Measurements from ENCODE around the gene POTEM. TPM values are rescaled to one million over a fixed set of nuclear protein-coding genes. Genes with fewer than 3 reads are reported as not detected.
"Not testable (repeated sequence)": the region's sequence is repeated elsewhere in the genome, so short reads cannot be mapped to it uniquely, and the experiment has no call there.

POTEM gene
- total RNA-seq = not detected

GRCh38 chr14:18967134-18967533 is at the start of gene POTEM:
Gene POTEM (plus strand): TSS chr14:18967434. CDS start chr14:18967486, 52 bp downstream.
- DNase-seq = not testable (repeated sequence)

DNA sequence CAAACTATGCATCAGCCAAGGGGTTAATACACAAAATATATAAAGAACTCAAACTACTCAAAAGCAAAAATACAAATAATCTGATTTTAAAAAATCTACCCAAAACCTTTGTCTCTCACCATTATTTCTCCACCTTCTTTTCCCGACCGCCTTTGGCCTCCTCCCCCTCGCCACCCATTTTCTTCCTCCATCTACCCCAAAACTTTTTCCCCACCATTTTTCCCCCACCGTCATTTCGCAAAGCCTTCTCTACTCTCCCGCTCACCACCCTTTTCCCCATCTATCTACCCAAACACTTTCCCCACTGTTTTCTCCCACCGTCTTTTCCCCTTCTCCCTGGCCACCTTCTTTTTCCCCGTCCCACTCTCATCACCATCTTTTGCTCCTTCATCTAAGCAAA is 48.9 kb upstream of the POTEM start:
- DNase-seq = not testable (repeated sequence)

- not testable (repeated sequence) for DNase-seq
Observed at GRCh38 chr14:18920052-18920451, 47.2 kb upstream of the POTEM start.

- not testable (repeated sequence) for DNase-seq
Observed at GRCh38 chr14:18921055-18921701, 46.1 kb upstream of the POTEM start.

DNA sequence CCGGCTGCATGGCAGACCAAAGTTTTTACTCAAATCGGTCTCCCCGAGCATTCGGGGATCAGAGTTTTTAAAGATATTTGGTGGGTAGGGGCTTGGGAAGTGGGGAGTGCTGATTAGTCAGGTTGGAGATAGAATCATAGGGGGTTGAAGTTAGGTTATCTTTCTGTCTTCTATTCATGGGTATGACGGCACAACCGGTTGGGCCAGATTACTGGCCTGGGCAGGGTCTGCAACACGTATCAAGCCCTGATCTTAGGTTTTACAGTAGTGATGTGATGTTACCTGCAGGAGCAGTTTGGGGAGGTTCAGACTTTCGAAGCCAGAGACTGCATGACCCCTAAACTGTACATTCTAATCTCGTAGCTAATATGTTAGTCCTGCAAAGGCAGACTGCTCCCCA is 30.4 kb upstream of the POTEM start:
- not testable (repeated sequence) for DNase-seq

- DNase-seq = not testable (repeated sequence)
Observed at GRCh38 chr14:18938733-18939132, 28.5 kb upstream of the POTEM start.

GRCh38 chr14:18949939-18950338 is 17.3 kb upstream of the POTEM start:
- not testable (repeated sequence) for DNase-seq

- not testable (repeated sequence) for DNase-seq
Observed at GRCh38 chr14:18953085-18953484, 14.1 kb upstream of the POTEM start.

- DNase-seq = not testable (repeated sequence)
Observed at GRCh38 chr14:18955816-18956215, 11.4 kb upstream of the POTEM start.

DNA sequence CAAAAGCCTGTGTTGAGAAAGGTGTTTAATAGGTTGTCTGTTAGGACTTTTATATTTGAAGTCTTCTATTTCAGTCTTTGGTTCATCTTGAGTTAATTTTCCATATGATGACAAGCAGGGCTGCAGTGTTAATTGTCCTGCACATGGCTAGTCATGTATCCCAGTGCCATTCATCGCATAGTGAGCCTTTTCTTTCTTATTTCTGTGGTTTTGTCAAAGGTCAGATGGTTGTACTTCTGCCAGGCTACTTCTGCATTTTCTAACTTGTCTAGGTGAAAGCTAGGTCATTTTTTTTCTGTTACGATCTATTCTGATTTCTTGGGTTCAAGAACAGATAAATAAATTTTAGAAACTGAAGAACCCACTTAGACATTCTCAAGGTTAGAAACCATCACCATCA is 5.7 kb upstream of the POTEM start:
- not testable (repeated sequence) for DNase-seq

DNA sequence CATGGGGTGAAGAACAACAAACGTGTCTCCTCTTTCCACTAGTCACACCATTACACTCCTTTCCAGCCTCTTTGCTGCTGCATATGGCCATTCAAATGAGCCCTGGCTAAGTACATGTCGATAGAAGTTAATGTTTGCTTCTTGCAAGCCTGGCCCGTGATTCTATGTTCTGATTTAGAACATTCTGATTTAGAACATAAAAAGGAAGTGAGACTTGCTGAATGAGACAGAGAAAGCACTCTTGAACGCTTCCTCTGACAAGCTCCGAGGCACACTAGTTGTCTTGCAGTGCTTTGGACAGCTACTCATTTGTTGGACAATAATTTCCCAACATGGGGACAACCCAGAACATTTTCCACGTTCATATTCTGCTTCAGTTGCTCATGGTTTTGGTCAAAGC is 5.1 kb upstream of the POTEM start:
- not testable (repeated sequence) for DNase-seq

- DNase-seq = not testable (repeated sequence)
Observed at GRCh38 chr14:18963276-18963675, 4.0 kb upstream of the POTEM start.

DNA sequence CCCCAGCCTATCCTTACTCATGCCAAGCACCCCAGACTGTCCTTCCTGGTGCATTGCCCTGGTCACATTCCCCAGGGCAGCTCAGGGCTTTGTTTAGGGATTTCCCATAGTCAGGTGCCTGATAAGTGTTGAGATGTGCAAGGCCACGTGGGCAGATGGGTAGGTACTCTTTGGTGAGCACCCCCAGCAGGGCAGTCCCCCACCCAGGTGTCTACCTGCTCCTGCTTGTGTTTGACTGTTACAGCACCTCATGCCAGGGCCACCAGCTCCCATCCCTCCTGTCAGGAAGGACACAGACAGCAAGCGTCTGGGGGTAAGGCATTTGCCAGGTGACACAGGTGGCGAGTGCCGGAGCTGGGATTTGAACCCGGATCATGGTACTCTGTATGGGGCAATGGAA is 2.4 kb upstream of the POTEM start:
- DNase-seq = not testable (repeated sequence)

GRCh38 chr14:19002566-19002965 is 35.3 kb downstream of the POTEM start:
- DNase-seq = not testable (repeated sequence)

- DNase-seq = not testable (repeated sequence)
Observed at GRCh38 chr14:19006490-19006889, 39.3 kb downstream of the POTEM start.

DNA sequence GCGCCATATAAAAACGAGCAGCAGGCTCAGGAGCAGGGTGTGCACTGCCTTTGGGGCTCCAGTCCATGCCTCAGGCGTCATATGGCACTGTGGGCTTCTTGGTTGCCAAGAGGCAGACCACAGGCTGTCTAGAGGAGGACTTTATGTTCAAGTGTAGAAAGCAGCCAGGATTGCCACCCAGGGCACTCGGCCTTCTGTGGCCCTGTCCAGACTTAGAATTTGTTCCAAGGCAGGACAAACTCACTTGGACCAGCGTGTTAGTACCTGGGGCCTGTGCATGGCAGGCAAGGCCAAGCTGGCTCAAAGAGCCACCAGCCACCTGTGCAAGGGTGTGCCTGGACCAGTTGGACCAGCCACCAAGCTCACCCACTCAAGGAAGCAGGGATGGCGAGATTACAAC is 40.4 kb downstream of the POTEM start:
- not testable (repeated sequence) for DNase-seq

- not testable (repeated sequence) for DNase-seq
Observed at GRCh38 chr14:19011029-19011428, 43.8 kb downstream of the POTEM start.

DNA sequence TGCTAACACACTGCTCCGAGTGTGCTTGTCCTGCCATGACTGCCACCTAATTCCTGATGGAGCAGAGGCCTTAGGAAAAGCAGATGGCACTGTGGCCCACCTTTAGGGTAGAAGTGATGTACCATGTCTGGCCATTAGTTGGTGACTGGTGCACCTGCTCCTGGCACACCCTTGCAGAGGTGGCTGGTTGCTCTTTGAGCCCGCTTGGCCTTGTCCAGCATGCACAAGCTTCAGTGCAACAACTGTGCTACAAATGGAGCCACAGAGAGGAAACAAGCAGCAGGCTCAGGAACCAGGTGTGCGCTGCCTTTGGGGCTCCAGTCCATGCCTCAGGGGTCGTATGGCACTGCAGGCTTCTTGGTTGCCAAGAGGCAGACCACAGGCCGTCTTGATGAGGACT is 44.5 kb downstream of the POTEM start:
- DNase-seq = not testable (repeated sequence)

- DNase-seq = not testable (repeated sequence)
Observed at GRCh38 chr14:19015185-19015584, 48.0 kb downstream of the POTEM start.

DNA sequence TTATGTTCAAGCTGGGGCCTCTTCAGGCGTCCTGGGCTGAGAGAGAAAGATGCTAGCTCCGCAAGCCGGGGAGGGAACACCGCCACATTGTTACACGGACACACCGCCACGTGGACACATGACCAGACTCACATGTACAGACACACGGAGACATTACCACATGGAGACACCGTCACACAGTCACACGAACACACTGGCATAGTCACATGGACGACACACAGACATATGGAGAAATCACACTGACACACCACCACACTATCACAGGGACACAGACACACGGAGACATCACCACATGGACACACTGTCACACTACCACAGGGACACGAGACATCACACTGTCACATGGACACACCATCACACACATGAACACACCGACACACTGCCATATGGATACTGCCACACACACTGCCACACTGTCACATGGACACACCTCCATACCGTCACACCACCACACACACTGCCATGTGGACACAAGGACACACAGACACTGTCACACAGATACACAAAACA is 57.9 kb downstream of the POTEM start:
- DNase-seq = not testable (repeated sequence)

DNA sequence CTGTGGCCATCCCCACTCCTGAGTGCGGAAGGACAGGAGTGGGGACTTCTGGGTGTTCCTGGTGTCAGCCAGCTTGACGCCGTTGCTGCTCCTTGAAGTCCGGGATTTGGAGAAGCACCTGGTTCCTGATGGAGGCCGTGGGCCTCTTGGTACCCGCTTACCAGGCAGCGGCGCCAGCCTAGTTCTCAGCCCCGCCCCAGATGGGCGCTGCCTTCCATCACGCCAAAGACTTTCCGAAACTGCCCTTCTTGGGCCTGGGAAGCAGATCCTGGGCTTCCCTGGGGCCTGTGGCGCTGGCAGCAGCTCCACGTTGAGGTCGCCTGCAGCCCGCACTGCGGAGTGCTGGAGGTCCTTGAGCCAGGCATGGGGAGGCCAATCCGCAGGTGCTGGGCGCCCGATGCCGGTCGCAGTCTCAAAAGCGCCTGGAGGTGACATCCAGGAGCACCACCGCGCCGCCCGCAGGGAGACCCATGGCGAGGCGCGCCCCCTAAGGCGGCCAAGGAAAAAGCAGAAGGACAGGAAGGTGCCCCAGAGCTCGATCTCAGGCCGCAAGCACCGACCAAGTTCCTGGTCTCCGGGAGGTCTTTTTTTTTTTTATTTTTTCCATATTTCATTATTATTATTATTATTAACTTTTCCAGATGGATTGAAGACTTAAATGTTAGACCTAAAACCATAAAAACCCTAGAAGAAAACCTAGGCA is 59.6 kb downstream of the POTEM start:
- DNase-seq = not testable (repeated sequence)

DNA sequence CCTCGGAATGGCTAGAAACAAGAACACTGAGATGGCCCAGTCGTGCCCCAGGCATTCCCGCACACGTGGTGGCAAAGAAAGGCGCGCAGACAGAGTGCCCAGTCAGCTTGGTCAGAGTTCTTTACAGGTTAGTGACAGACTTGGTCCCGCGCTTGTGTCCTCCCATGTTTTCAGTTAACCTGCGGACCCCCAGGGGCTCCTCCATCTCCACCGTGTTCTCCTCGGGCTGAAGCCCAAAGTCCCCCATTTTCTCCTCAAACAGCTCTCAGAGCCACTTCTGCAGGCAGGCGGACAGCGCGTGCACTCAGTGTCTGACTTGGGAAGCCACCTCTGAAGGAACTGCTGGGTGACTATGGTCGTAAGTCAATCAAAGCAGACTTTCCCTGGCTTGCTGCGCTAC is 60.7 kb downstream of the POTEM start:
- DNase-seq = not testable (repeated sequence)

GRCh38 chr14:19036811-19037382 is 69.7 kb downstream of the POTEM start:
- DNase-seq = not testable (repeated sequence)
